ENCODE results near the gene SETD3.

GRCh38 chr14:99380991-99381687 is 99.5 kb downstream of the SETD3 start:
- TF ChIP-seq CTCF (IDR thresholded peaks at IDR 0.05; ENCODE audit: low read depth, low read length): no peak
- TF ChIP-seq EZH2phosphoT487 (IDR thresholded peaks at IDR 0.05; ENCODE audit: low read depth): no peak

All from OCI-LY3 (cell line).